DND-41 (cell line): ENCODE results near the gene ELL2.

Experiments
- ATAC-seq: fragments of 200-7000 bp; cut with Tn5 transposase; 3 replicates; pipeline ENCODE4 v1.9.1; 2021; ENCODE audit warnings: low read depth; ENCODE audit not compliant: insufficient read depth
- DNase-seq: peaks from one replicate; pipeline ENCODE4 v3.0.0-alpha.2; 2020
- H2AFZ ChIP-seq: 2 replicates; pipeline ENCODE4 v1.6.0; 2012; ENCODE audit warnings: low read depth, low read length
- H3K27ac ChIP-seq: 2 replicates; pipeline ENCODE4 v1.5.1; 2012; ENCODE audit warnings: low read length, inconsistent platforms
- H3K27me3 ChIP-seq: fragments of 200-600 bp; sonication (generic); 2 replicates; pipeline ENCODE4 v1.6.0; 2012; ENCODE audit warnings: low read length, mild to moderate bottlenecking, inconsistent platforms; ENCODE audit not compliant: insufficient read depth, poor library complexity
- H3K36me3 ChIP-seq: 2 replicates; pipeline ENCODE4 v1.5.1; 2012; ENCODE audit warnings: low read length, inconsistent platforms; ENCODE audit not compliant: insufficient read depth
- H3K4me1 ChIP-seq: 2 replicates; pipeline ENCODE4 v1.5.1; 2012; ENCODE audit warnings: mild to moderate bottlenecking, low read length; ENCODE audit not compliant: insufficient read depth
- H3K4me2 ChIP-seq: 2 replicates; pipeline ENCODE4 v1.6.0; 2012; ENCODE audit warnings: mild to moderate bottlenecking, moderate library complexity, low read length, inconsistent platforms; ENCODE audit not compliant: insufficient read depth
- H3K4me3 ChIP-seq, 2 experiments: fragments of 200-600 bp in 1 of 2; shearing (Covaris generic) in 1 of 2; 2 replicates each; pipeline ENCODE4 v1.5.1; 2012 to 2016; ENCODE audit warnings: inconsistent platforms in 2 of 2, low read length in 2 of 2, mild to moderate bottlenecking in 2 of 2, low read depth in 1 of 2, moderate library complexity in 1 of 2
- H3K79me2 ChIP-seq: 2 replicates; pipeline ENCODE4 v1.6.0; 2012; ENCODE audit warnings: low read length, inconsistent platforms; ENCODE audit not compliant: insufficient read depth
- H3K9ac ChIP-seq: 2 replicates; pipeline ENCODE4 v1.6.0; 2012; ENCODE audit warnings: low read depth, mild to moderate bottlenecking, inconsistent platforms, low read length, moderate library complexity
- H3K9me3 ChIP-seq: 2 replicates; pipeline ENCODE4 v1.5.1; 2012; ENCODE audit warnings: low read length, moderate library complexity, mild to moderate bottlenecking, inconsistent platforms; ENCODE audit not compliant: insufficient read depth, severe bottlenecking
- H4K20me1 ChIP-seq: 2 replicates; pipeline ENCODE4 v1.6.0; 2012; ENCODE audit warnings: low read length; ENCODE audit not compliant: insufficient read depth
- CTCF ChIP-seq: IDR thresholded peaks from 2 replicates; pipeline ENCODE4 v1.5.1; 2012; ENCODE audit warnings: borderline replicate concordance, low read length, moderate library complexity, mild to moderate bottlenecking; ENCODE audit not compliant: poor library complexity, severe bottlenecking; ENCODE audit errors: extremely low read depth
- EZH2 ChIP-seq: IDR thresholded peaks from 3 replicates; pipeline ENCODE4 v1.6.1; 2012; ENCODE audit warnings: borderline replicate concordance, low read depth, mild to moderate bottlenecking, moderate library complexity, low read length, inconsistent platforms; ENCODE audit not compliant: severe bottlenecking

Gene ELL2

GRCh38 chr5:95984287-95984938 is 22.8 kb upstream of the ELL2 start:
- no peak overlapping the region for H3K4me3 ChIP-seq
- no peaks in the 10 kb centered on the region for H3K9me3 ChIP-seq
- H3K36me3 ChIP-seq = no peaks in the 10 kb centered on the region
- no peaks in the 10 kb centered on the region for H3K27me3 ChIP-seq
- no peaks in the 10 kb centered on the region for H4K20me1 ChIP-seq
- TF ChIP-seq CTCF = no peak
- no peak for TF ChIP-seq EZH2
- no peak overlapping the region for H3K4me2 ChIP-seq
- DNase-seq = no peak
- H3K9ac ChIP-seq = no peak overlapping the region
- no peak overlapping the region for H2AFZ ChIP-seq
- H3K27ac ChIP-seq = no peak overlapping the region
- no peak for ATAC-seq
- H3K4me1 ChIP-seq = peaks cover 3% of the 10 kb centered on the region; the same call in 1 of the 2 replicates
- no peaks in the 10 kb centered on the region for H3K79me2 ChIP-seq

- TF ChIP-seq CTCF = no peak
- no peak for TF ChIP-seq EZH2
- Histone ChIP-seq H2AFZ (no peak overlapping the region), H3K36me3 (no peaks in the 10 kb centered on the region), H4K20me1 (no peaks in the 10 kb centered on the region), H3K79me2 (no peaks in the 10 kb centered on the region), H3K9me3 (no peaks in the 10 kb centered on the region), H3K4me1 (peaks cover 3% of the 10 kb centered on the region; the same call in 1 of the 2 replicates), H3K9ac (no peak overlapping the region), H3K4me3 (no peak overlapping the region), H3K4me2 (no peak overlapping the region), H3K27me3 (no peaks in the 10 kb centered on the region), H3K27ac (no peak overlapping the region)
- DNase-seq (no peak), ATAC-seq (no peak)
Observed at GRCh38 chr5:95983509-95983908, 21.9 kb upstream of the ELL2 start.

GRCh38 chr5:95983080-95983479 is 21.4 kb upstream of the ELL2 start:
- no peak overlapping the region for H2AFZ ChIP-seq
- no peaks in the 10 kb centered on the region for H3K9me3 ChIP-seq
- H4K20me1 ChIP-seq = no peaks in the 10 kb centered on the region
- H3K9ac ChIP-seq = no peak overlapping the region
- H3K27ac ChIP-seq = no peak overlapping the region
- DNase-seq = no peak
- H3K4me2 ChIP-seq = no peak overlapping the region
- no peak for ATAC-seq
- H3K27me3 ChIP-seq = no peaks in the 10 kb centered on the region
- H3K4me3 ChIP-seq = no peak overlapping the region
- H3K36me3 ChIP-seq = no peaks in the 10 kb centered on the region
- H3K4me1 ChIP-seq = peaks cover 3% of the 10 kb centered on the region; the same call in 1 of the 2 replicates
- no peaks in the 10 kb centered on the region for H3K79me2 ChIP-seq
- TF ChIP-seq EZH2 = no peak
- TF ChIP-seq CTCF = no peak
